K562 (cell line): ENCODE measurements around the gene SEMA3F. TPM values are rescaled to one million over a fixed set of nuclear protein-coding genes. Genes with fewer than 3 reads are reported as not detected.

Source experiments
- ATAC-seq: fragments of 200-7000 bp; cut with Tn5 transposase; 3 replicates; pipeline ENCODE4 v1.9.1; 2020; ENCODE audit warnings: moderate library complexity
- BruUV-seq: library from RNA; stranded (reverse); fragments of 400-500 nt; replicated peaks from 2 replicates; lab custom pipeline; 2021; lab: Mats Ljungman, UMichigan
- CTCF ChIA-PET: fragments of 300-600 bp; formaldehyde crosslinking; extraction: SDS; loops from one replicate; lab custom pipeline; 2021; ENCODE audit warnings: low intra/inter-chr PET ratio; lab: Yijun Ruan, JAX
- POLR2A ChIA-PET: fragments of 300-600, 350-650 bp; sonication (Branson Sonifier 250); formaldehyde crosslinking; extraction: SDS; loops from one replicate; lab custom pipeline; 2021; ENCODE audit warnings: antibody characterized with exemption, inconsistent platforms; lab: Yijun Ruan, JAX
- DNase-seq, 4 experiments: peaks; one replicate each; pipeline versions ENCODE4 v3.0.0 to v3.0.0-alpha.2; 2011 to 2018; ENCODE audit warnings: low spot score in 3 of 4, mixed read lengths in 3 of 4; ENCODE audit errors: extremely low read depth in 1 of 4
- FAIRE-seq: peaks from 2 replicates; lab custom pipeline; 2011; peaks lifted over from hg19 to GRCh38; lab: Jason Lieb, UNC
- H2AFZ ChIP-seq: 2 replicates; pipeline ENCODE4 v1.6.0; 2011; ENCODE audit warnings: low read depth, low read length, control low read depth, inconsistent platforms
- H3K27ac ChIP-seq: fragments of 200-600 bp; 3 replicates; pipeline ENCODE4 v1.8.0; 2011; ENCODE audit warnings: low read depth, mild to moderate bottlenecking, control low read depth, inconsistent platforms, low read length, moderate library complexity, mixed read lengths; ENCODE audit errors: extremely low read depth
- H3K27me3 ChIP-seq, 2 experiments: fragments of 300-600 bp in 1 of 2; 2 replicates in 1 of 2; 3 replicates in 1 of 2; pipeline versions ENCODE4 v1.6.0 to v1.8.0; 2011; ENCODE audit warnings: inconsistent platforms in 2 of 2, low read length in 2 of 2, mild to moderate bottlenecking in 1 of 2, mixed read lengths in 1 of 2, moderate library complexity in 1 of 2; ENCODE audit not compliant: control insufficient read depth in 2 of 2, insufficient read depth in 2 of 2
- H3K36me3 ChIP-seq: fragments of 300-600 bp; 3 replicates; pipeline ENCODE4 v1.8.0; 2011; ENCODE audit warnings: mild to moderate bottlenecking, low read length, inconsistent platforms; ENCODE audit not compliant: control insufficient read depth, insufficient read depth
- H3K4me1 ChIP-seq, 2 experiments: fragments of 200-600 bp in 1 of 2; replicated peaks in 1 of 2; 2 replicates in 1 of 2; 3 replicates in 1 of 2; pipeline versions ENCODE4 v1.5.1 to v1.8.0; 2011; ENCODE audit warnings: inconsistent platforms in 2 of 2, low read length in 2 of 2, mild to moderate bottlenecking in 1 of 2, mixed read lengths in 1 of 2, moderate library complexity in 1 of 2; ENCODE audit not compliant: control insufficient read depth in 2 of 2, insufficient read depth in 2 of 2
- H3K4me2 ChIP-seq: 2 replicates; pipeline ENCODE4 v1.6.1; 2011; ENCODE audit warnings: low read length, control low read depth, inconsistent platforms, mixed read lengths; ENCODE audit not compliant: insufficient read depth
- H3K4me3 ChIP-seq: fragments of 200-600 bp; sonication (generic), shearing (Covaris generic); 2 replicates; pipeline ENCODE4 v1.5.1; 2016; ENCODE audit warnings: control low read depth, inconsistent platforms
- H3K79me2 ChIP-seq: fragments of 200-600 bp; 3 replicates; pipeline ENCODE4 v1.8.0; 2011; ENCODE audit warnings: low read length, inconsistent platforms; ENCODE audit not compliant: control insufficient read depth, insufficient read depth
- H3K9ac ChIP-seq, 2 experiments: 2 replicates each; pipeline versions ENCODE4 v1.6.0 to v1.6.1; 2011; ENCODE audit warnings: low read depth in 2 of 2, low read length in 2 of 2, control low read depth in 1 of 2, inconsistent platforms in 1 of 2, mild to moderate bottlenecking in 1 of 2, mixed read lengths in 1 of 2; ENCODE audit not compliant: insufficient read depth in 1 of 2
- H3K9me1 ChIP-seq: one replicate; pipeline ENCODE4 v1.6.0; 2011; ENCODE audit warnings: inconsistent platforms, mild to moderate bottlenecking, low read length, moderate library complexity; ENCODE audit not compliant: control insufficient read depth, insufficient read depth
- H3K9me3 ChIP-seq: replicated peaks from 2 replicates; pipeline ENCODE4 v1.5.1; 2011; ENCODE audit warnings: low read depth, low read length, inconsistent platforms; ENCODE audit not compliant: control insufficient read depth, insufficient read depth
- H4K20me1 ChIP-seq: replicated peaks from 2 replicates; pipeline ENCODE4 v1.6.1; 2011; ENCODE audit warnings: low read length, inconsistent platforms, mixed read lengths; ENCODE audit not compliant: control insufficient read depth, insufficient read depth
- ETV5 ChIP-seq: sonication (generic); formaldehyde crosslinking; IDR thresholded peaks from 2 replicates; pipeline ENCODE4 v1.4.0; 2020; ENCODE audit warnings: low read depth, mild to moderate bottlenecking, missing genetic modification reagents
- MTA1 ChIP-seq: fragments of 450-650 bp; IDR thresholded peaks from 2 replicates; pipeline ENCODE4 v1.6.1; 2017; ENCODE audit warnings: borderline replicate concordance
- NFE2 ChIP-seq: IDR thresholded peaks from 2 replicates; pipeline ENCODE4 v1.6.1; 2014; ENCODE audit warnings: antibody characterized with exemption, low read depth
- RBM22 ChIP-seq: fragments of 200-400 bp; formaldehyde crosslinking; IDR thresholded peaks from 2 replicates; pipeline ENCODE4 v1.6.1; 2018; ENCODE audit warnings: low read length, low read depth; ENCODE audit not compliant: poor library complexity, severe bottlenecking
- XRCC4 ChIP-seq: IDR thresholded peaks from one replicate; pipeline ENCODE4 v1.6.1; 2011; ENCODE audit not compliant: insufficient read depth, insufficient read length; ENCODE audit errors: extremely low read depth
- ZC3H11A ChIP-seq: IDR thresholded peaks from 2 replicates; pipeline ENCODE4 v1.6.1; 2012; ENCODE audit warnings: low read depth, low read length, improper control_type of control experiment
- ZNF583 ChIP-seq: fragments of 250-450 bp; sonication (Bioruptor Pico); IDR thresholded peaks from 2 replicates; pipeline ENCODE4 v1.4.0; 2020
- WGBS: fragments of 100-300 bp; shearing (Covaris generic); methylation state at CpG from one replicate; pipeline ENCODE4 v1.1.6; 2016; ENCODE audit warnings: low coverage, mixed read lengths; ENCODE audit not compliant: insufficient coverage; ENCODE audit errors: missing lambda C conversion rate; 5-methylcytosine and 5-hydroxymethylcytosine counted together
- in situ Hi-C: fragments of 300-500 bp; cut with MboI; formaldehyde crosslinking; loops from 4 replicates; pipeline ENCODE4 v1.15.0; 2018; ENCODE audit warnings: inconsistent platforms, mixed read lengths
- intact Hi-C: fragments of 100-400 bp; cut with micrococcal nuclease; formaldehyde crosslinking; loops from 2 replicates; pipeline ENCODE4 v1.14.2; 2022
- polyA plus RNA-seq, 8 experiments: library from polyadenylated mRNA; depleted of rRNA in 4 of 8; stranded (reverse) in 5 of 8; unstranded in 3 of 8; fragments of >200 nt; fragmentation: Nextera tagmentation in 2 of 8; fragmentation: Illumina TruSeq in 1 of 8; extraction: Ambion mirVana in 2 of 8; extraction: Trizol in 1 of 8; gene quantifications; 2 replicates each; pipeline versions ENCODE4 v1.2.1 to v1.2.3, GENCODE V29; 2011 to 2014; ENCODE audit warnings: inconsistent platforms in 1 of 8, missing spikeins in 1 of 8
- total RNA-seq, 7 experiments: library from RNA; depleted of rRNA in 6 of 7; stranded (reverse); fragments of >200 nt in 6 of 7; fragmentation: Illumina TruSeq in 2 of 7; extraction: Trizol in 2 of 7; gene quantifications; 2 replicates each; pipeline versions ENCODE4 v1.2.1 to v1.2.3, GENCODE V29; 2011 to 2021; ENCODE audit warnings: low replicate concordance in 1 of 7
- TF ChIP-seq, protein P1 (sequence below): fragments of 150-350 bp; IDR thresholded peaks from 2 replicates; pipeline ENCODE4 v1.6.1; 2014; ENCODE audit warnings: low read depth, mild to moderate bottlenecking, low read length, borderline replicate concordance

SEMA3F gene
- total and polyA plus RNA-seq, 9 of the 15 experiments (the other 6 are each of a cell fraction or from before 2014, with no cell fraction given), result 0.58 to 3.0 (median 2.0) TPM; not detected in 2

DNA sequence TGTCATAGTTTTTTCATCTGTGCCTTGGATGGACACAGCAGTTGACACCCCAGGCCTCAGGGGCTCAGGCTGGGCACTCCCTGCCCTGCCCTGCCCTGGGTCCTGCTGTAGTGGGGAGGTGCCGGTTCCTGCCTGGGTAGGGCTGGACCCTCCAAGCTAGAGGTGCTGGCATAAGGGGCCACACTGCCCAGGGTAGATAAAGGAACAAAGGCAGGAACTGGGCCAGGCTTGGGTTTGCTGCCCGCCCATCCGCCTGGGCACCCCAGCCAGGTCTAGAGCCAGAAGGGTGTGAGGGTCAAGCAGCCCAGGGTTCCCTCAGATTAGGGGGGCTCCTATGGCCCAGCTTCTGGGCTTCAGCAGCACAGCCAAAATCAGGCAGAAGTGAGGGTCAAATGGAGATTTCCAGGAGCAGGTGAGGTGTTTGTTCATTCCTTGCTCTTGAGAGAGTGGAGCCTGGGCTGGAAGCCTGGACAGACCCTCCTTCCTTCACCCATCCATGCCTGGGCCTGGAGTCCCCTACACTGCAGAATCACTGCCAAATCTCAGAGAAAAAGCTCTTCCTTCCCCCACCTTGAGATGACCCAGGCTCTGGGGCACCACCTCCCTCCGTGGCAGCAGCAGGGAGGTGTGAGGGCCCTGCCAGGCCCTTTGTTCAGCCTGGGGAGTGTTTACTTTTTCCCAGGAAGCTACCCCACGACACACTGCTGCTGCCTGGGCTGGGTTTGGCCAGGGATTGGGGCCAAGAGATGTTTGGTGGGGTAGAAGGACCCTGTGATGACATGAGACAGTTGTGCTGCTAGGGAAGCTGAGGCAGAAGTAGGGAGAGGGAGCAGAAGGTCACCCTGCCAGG, 7.1 kb downstream of the SEMA3F start:
- Histone ChIP-seq H3K4me3 (no peak overlapping the region), H3K27me3 (no peaks in the 10 kb centered on the region), H3K4me2 (no peak overlapping the region), H4K20me1 (peaks cover 3% of the 10 kb centered on the region; the same call in 1 of the 2 replicates), H3K9ac (peak overlapping the region in 1 of 2 experiments; percentile 26; a peak in 1 of 4 replicates), H3K4me1 (peaks cover 9 to 37% of the 10 kb centered on the region in 2 experiments; a peak in 4 of 5 replicates), H3K79me2 (no peaks in the 10 kb centered on the region), H3K9me3 (no peaks in the 10 kb centered on the region), H2AFZ (no peak overlapping the region), H3K36me3 (no peaks in the 10 kb centered on the region), H3K9me1 (no peaks in the 10 kb centered on the region), H3K27ac (no peak overlapping the region)
- in situ Hi-C loops (no loop called here), intact Hi-C loops (no loop called here)
- ChIA-PET CTCF (no interaction called here), POLR2A (interaction anchor here (0.8 kb wide), 1 partner anchor 14 kb away, joined by 3 read pairs; no protein-coding TSS in a partner anchor)
- no peak for TF ChIP-seq ZNF583 (CRISPR knock-in tag)
- TF ChIP-seq MTA1, result no peak
- TF ChIP-seq XRCC4, result no peak
- TF ChIP-seq NFE2, result no peak
- no peak for TF ChIP-seq ZC3H11A
- no peak for TF ChIP-seq RBM22
- no peak for TF ChIP-seq ETV5 (CRISPR knock-in tag)
- TF ChIP-seq, protein P1, sequence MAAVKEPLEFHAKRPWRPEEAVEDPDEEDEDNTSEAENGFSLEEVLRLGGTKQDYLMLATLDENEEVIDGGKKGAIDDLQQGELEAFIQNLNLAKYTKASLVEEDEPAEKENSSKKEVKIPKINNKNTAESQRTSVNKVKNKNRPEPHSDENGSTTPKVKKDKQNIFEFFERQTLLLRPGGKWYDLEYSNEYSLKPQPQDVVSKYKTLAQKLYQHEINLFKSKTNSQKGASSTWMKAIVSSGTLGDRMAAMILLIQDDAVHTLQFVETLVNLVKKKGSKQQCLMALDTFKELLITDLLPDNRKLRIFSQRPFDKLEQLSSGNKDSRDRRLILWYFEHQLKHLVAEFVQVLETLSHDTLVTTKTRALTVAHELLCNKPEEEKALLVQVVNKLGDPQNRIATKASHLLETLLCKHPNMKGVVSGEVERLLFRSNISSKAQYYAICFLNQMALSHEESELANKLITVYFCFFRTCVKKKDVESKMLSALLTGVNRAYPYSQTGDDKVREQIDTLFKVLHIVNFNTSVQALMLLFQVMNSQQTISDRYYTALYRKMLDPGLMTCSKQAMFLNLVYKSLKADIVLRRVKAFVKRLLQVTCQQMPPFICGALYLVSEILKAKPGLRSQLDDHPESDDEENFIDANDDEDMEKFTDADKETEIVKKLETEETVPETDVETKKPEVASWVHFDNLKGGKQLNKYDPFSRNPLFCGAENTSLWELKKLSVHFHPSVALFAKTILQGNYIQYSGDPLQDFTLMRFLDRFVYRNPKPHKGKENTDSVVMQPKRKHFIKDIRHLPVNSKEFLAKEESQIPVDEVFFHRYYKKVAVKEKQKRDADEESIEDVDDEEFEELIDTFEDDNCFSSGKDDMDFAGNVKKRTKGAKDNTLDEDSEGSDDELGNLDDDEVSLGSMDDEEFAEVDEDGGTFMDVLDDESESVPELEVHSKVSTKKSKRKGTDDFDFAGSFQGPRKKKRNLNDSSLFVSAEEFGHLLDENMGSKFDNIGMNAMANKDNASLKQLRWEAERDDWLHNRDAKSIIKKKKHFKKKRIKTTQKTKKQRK, result no peak
- BruUV-seq, result no TSS peak
- ATAC-seq (no peak), FAIRE-seq (no peak), DNase-seq (no peak)
- WGBS, result 63% methylated on average over 5 of the region's 5 CpGs
